ENCODE measurements around the gene KLF18. TPM values are rescaled to one million over a fixed set of nuclear protein-coding genes. Genes with fewer than 3 reads are reported as not detected.
"Not testable (repeated sequence)": the region's sequence is repeated elsewhere in the genome, so short reads cannot be mapped to it uniquely, and the experiment has no call there.

The KLF18 gene
- total RNA-seq, 2 experiments from 2014 or later, result not detected

DNA sequence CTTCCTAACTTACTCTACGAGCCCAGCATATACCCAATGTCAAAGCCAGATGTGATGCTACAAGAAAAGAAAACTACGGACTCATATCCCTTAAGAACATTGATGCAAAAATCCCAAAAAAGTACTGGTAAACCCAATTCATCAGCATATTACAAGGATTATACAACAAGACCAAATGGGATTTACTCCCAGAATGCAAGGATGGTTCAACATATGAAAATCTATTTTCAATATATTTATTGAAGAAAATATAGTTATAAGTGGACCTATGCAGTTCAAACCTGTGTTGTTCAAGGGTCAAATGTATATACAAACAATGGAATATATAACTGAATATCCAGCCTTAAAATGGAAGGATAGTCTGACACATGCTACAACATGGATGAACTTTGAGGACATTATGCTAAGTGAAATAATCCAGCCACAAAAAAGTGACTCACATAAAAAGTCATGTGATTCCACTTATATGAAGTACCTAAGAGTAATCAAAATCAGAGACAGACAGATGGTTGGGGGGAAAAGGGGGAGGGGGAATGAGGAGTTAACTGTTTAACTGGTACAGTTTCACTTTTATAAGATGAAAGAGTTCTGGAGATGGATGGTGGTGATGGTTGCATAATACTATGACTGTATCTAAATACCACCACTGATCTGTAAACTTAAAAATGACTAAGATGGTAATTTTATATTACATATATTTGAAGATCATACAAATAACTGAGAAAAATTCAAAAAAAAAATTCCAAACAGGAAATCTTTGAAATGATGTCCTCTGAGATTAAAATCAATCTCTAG is 3.7 kb upstream of the KLF18 start:
- no peak for DNase-seq
- H3K9me3 Mint-ChIP-seq, result peaks cover 7% of the 10 kb centered on the region
- POLR2A ChIA-PET, result no interaction called here
- H3K36me3 Mint-ChIP-seq, result no peaks in the 10 kb centered on the region
- H3K27ac Mint-ChIP-seq, result no peak overlapping the region
- no peak for ATAC-seq (ENCODE audit: low read depth)
- H3K27me3 Mint-ChIP-seq, result peaks cover 7% of the 10 kb centered on the region
- no peaks in the 10 kb centered on the region for H3K4me1 Mint-ChIP-seq
- no peak overlapping the region for H3K4me3 Mint-ChIP-seq

- H3K4me3 Mint-ChIP-seq; ATAC-seq (ENCODE audit: low read depth); H3K4me1 Mint-ChIP-seq; POLR2A ChIA-PET; H3K36me3 Mint-ChIP-seq; DNase-seq; H3K27ac Mint-ChIP-seq; H3K9me3 Mint-ChIP-seq: not testable (repeated sequence)
- H3K27me3 Mint-ChIP-seq, result peaks cover 14% of the 10 kb centered on the region
Measured at GRCh38 chr1:44139565-44139964, 1.9 kb downstream of the KLF18 start.

- DNase-seq (no peak), ATAC-seq (ENCODE audit: low read depth) (no peak)
- Mint-ChIP-seq H3K4me1 (no peaks in the 10 kb centered on the region), H3K27me3 (peaks cover 11% of the 10 kb centered on the region), H3K27ac (no peak overlapping the region), H3K4me3 (no peak overlapping the region), H3K36me3 (no peaks in the 10 kb centered on the region), H3K9me3 (peaks cover 3% of the 10 kb centered on the region)
- POLR2A ChIA-PET, result no interaction called here
Measured at GRCh38 chr1:44138239-44138638, 3.2 kb downstream of the KLF18 start.

DNA sequence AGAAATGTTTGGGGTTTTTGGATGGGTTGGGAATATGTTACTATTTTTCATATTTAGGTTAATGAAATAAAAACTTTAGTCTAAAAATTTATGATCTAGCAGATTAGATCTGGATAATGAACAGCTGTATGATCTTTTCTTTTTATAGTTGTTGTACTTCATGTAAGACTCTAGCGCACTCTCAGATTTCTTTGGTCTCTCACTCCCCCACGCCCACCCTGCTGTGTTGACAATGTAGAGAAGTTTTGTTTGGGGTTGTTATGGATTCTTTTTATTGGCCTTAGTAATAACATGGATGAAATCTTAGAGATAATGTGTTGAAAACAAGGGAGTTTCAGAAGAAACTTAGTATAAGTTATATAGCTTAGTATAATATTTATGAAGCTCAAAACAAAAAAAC is 5.5 kb downstream of the KLF18 start:
- Mint-ChIP-seq H3K4me3 (no peak overlapping the region), H3K27ac (no peak overlapping the region), H3K9me3 (no peaks in the 10 kb centered on the region), H3K4me1 (no peaks in the 10 kb centered on the region), H3K36me3 (no peaks in the 10 kb centered on the region), H3K27me3 (peaks cover 8% of the 10 kb centered on the region)
- ATAC-seq (ENCODE audit: low read depth) (no peak), DNase-seq (no peak)
- POLR2A ChIA-PET, result no interaction called here

DNA sequence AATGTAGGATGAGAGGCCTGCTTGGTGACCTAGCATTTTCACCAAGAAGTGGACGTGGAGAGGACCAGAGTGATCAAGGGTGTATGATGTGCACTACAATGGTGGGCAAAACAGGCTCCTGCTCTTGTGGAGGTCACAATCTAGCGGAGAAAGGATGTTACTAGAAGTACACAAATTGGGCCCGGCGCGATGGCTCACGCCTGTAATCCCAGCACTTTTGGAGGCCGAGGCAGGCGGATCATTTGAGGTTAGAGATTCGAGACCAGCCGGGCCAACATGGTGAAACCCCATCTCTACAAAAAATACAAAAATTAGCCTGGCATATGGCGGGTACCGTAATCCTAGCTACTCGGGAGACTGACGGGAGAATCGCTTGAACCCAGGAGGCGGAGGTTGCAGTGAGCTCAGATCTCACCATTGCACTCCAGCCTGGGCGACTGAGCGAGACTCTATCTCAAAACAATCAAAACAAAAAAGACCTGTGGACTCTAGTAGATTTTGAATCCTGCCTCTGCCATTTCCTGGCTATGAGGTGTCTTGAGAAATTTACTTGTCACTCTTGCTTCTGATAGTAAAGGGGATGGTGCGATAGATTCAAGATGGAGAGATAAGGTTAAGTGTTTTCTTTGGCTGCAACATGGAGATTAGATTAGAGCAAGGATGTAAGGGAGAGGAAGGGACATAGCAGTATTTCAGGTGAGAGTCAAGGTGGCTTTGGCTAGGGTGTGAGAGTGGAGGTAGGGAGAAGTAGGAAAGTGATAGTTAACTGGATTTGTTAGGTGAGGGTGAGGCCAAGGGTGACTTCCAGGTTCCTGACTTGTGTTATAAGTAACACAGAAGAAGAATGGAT is 7.1 kb downstream of the KLF18 start:
- Mint-ChIP-seq H3K27ac (no peak overlapping the region), H3K9me3 (no peaks in the 10 kb centered on the region), H3K27me3 (peaks cover 8% of the 10 kb centered on the region), H3K4me1 (no peaks in the 10 kb centered on the region), H3K36me3 (no peaks in the 10 kb centered on the region), H3K4me3 (no peak overlapping the region)
- POLR2A ChIA-PET, result no interaction called here
- DNase-seq, result no peak
- no peak for ATAC-seq (ENCODE audit: low read depth)

DNA sequence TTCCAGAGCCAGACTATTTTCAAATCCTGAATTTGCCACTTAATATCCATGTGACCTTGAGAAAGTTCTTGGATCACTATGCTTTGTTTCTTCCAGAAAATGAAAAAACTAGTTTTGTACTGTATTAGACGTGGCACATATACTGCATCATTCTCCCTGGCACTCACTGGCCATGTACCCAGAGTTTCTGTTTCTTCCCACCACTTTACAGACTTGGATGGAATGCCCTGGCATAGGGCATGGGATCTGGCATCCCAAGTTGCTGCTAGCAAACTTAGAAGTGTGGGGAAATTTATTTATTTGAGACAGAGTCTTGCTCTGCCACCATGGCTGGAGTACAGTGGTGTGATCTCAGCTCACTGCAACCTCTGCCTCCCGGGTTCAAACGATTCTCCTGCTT is 10.0 kb downstream of the KLF18 start:
- DNase-seq (no peak), ATAC-seq (ENCODE audit: low read depth) (no peak)
- H3K4me1 Mint-ChIP-seq, result peaks cover 7% of the 10 kb centered on the region
- no peak overlapping the region for H3K27ac Mint-ChIP-seq
- no peaks in the 10 kb centered on the region for H3K9me3 Mint-ChIP-seq
- H3K27me3 Mint-ChIP-seq, result peaks cover 10% of the 10 kb centered on the region
- H3K4me3 Mint-ChIP-seq, result no peak overlapping the region
- POLR2A ChIA-PET, result no interaction called here
- no peaks in the 10 kb centered on the region for H3K36me3 Mint-ChIP-seq

DNA sequence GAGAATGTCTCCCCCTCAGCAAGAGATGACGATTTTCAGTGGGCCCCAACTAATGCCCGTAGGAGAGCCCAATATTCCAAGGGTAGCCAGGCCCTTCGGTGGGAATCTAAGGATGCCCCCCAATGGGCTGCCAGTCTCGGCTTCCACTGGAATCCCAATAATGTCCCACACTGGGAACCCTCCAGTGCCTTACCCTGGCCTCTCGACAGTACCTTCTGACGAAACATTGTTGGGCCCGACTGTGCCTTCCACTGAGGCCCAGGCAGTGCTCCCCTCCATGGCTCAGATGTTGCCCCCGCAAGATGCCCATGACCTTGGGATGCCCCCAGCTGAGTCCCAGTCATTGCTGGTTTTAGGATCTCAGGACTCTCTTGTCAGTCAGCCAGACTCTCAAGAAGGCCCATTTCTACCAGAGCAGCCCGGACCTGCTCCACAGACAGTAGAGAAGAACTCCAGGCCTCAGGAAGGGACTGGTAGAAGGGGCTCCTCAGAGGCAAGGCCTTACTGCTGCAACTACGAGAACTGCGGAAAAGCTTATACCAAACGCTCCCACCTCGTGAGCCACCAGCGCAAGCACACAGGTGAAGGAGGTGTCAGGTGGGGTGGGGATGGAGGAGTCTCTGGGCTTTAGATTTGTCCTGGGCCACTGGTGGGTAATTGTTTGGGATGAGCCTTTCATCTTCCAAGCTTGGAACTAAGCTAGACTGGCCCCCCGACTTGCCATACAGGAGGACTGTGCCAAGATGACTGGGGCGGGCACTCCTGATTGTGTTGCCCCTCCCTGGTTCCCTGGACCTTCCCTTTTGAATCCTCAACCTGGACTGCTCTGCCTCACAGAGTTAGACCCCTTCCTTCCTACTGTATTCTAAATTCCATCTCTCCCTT is 11.6 kb downstream of the KLF18 start:
- Mint-ChIP-seq H3K4me3 (no peak overlapping the region), H3K4me1 (peaks cover 7% of the 10 kb centered on the region), H3K9me3 (no peaks in the 10 kb centered on the region), H3K36me3 (no peaks in the 10 kb centered on the region), H3K27me3 (peaks cover 5% of the 10 kb centered on the region), H3K27ac (no peak overlapping the region)
- DNase-seq (no peak), ATAC-seq (ENCODE audit: low read depth) (no peak)
- POLR2A ChIA-PET, result no interaction called here

DNA sequence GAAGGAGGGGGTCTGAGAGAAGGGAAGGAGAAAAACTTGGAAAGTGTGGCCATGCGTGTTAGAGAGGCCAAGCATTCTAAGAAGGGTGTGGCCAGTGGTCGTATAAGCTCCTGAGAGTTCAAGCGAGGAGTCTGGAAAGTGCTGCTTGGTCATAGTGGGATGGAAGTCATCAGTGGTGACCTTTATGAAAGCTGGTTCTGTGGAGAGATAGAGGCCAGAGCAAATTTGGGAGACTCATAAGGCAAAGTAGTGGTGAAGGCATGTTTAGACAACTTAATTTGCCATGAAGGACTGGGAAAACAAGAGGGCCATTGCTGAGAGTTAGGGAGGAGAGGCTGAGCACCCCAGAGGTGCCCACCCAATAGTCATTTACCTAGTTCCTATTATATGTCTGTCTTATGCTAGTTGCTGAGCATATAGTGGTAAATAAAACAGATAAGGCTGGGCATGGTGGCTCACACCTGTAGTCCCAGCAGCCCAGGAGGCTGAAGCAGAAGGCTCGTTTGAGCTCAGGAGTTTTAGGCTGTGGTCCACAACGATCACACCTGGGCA is 21.0 kb downstream of the KLF18 start:
- Mint-ChIP-seq H3K4me1 (peaks cover 3% of the 10 kb centered on the region), H3K9me3 (no peaks in the 10 kb centered on the region), H3K36me3 (no peaks in the 10 kb centered on the region), H3K27ac (no peak overlapping the region), H3K4me3 (no peak overlapping the region), H3K27me3 (peaks cover 43% of the 10 kb centered on the region)
- POLR2A ChIA-PET, result no interaction called here
- ATAC-seq (ENCODE audit: low read depth) (no peak), DNase-seq (no peak)

DNA sequence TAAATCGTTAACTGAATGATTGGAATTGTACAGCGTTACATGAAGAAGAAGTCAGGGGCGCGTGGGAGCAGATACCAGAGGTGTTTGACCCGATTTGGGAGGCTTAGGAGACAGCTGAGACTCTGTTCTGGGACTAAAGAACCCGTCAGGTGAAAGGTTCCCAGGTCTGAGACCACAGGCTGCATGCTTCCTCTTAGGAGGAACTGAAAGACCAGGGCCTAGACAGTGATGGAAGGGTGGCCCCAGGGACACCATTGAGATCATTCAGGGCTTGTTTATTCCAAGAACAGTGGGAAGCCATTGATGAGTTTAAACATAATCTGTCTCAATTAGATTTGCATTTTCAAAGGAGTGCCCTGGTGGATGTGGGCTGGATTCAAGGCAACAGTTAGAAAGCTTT is 21.9 kb downstream of the KLF18 start:
- H3K36me3 Mint-ChIP-seq, result no peaks in the 10 kb centered on the region
- DNase-seq (no peak), ATAC-seq (ENCODE audit: low read depth) (no peak)
- no peak overlapping the region for H3K4me3 Mint-ChIP-seq
- peaks cover 47% of the 10 kb centered on the region for H3K27me3 Mint-ChIP-seq
- POLR2A ChIA-PET, result no interaction called here
- no peaks in the 10 kb centered on the region for H3K9me3 Mint-ChIP-seq
- no peak overlapping the region for H3K27ac Mint-ChIP-seq
- H3K4me1 Mint-ChIP-seq, result peaks cover 3% of the 10 kb centered on the region

- POLR2A ChIA-PET, result no interaction called here
- no peaks in the 10 kb centered on the region for H3K9me3 Mint-ChIP-seq
- DNase-seq, result no peak
- no peak within 1 kb of the TSS for H3K4me3 Mint-ChIP-seq
- H3K36me3 Mint-ChIP-seq, result no peaks in the 10 kb centered on the region
- H3K27me3 Mint-ChIP-seq, result peaks cover 40% of the 10 kb centered on the region
- no peak for ATAC-seq (ENCODE audit: low read depth)
- no peak within 1 kb of the TSS for H3K27ac Mint-ChIP-seq
- H3K4me1 Mint-ChIP-seq, result peaks cover 3% of the 10 kb centered on the region
Measured at GRCh38 chr1:44118682-44119081, 22.7 kb downstream of the KLF18 start, which contains the start of gene KLF17. Gene KLF17, plus strand, starts transcription at chr1:44118821. Its CDS starts 87 bp downstream, at chr1:44118908.

DNA sequence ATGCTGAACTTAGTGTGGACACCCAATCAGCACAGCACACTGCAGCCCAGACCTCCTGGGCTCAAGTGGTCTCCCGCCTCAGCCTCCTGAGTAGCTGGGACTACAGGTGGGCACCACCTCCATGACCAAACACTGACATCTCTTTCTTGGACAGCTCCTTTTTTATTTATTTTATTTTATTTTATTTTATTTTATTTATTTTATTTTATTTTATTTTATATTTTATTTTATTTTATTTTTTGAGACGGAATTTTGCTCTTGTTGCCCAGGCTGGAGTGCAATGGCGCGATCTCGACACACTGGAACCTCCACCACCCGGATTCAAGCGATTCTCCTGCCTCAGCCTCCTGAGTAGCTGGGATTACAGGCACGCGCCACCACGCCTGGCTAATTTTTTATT is 24.2 kb downstream of the KLF18 start:
- DNase-seq; H3K36me3 Mint-ChIP-seq; H3K9me3 Mint-ChIP-seq; H3K27ac Mint-ChIP-seq; POLR2A ChIA-PET; ATAC-seq (ENCODE audit: low read depth); H3K4me1 Mint-ChIP-seq; H3K4me3 Mint-ChIP-seq: not testable (repeated sequence)
- peaks cover 32% of the 10 kb centered on the region for H3K27me3 Mint-ChIP-seq

GRCh38 chr1:44114098-44114497 is 27.3 kb downstream of the KLF18 start:
- H3K27me3 Mint-ChIP-seq, result peaks cover 15% of the 10 kb centered on the region
- peaks cover 2% of the 10 kb centered on the region for H3K4me1 Mint-ChIP-seq
- no peaks in the 10 kb centered on the region for H3K36me3 Mint-ChIP-seq
- DNase-seq (no peak), ATAC-seq (ENCODE audit: low read depth) (no peak)
- H3K27ac Mint-ChIP-seq, result no peak overlapping the region
- no peaks in the 10 kb centered on the region for H3K9me3 Mint-ChIP-seq
- POLR2A ChIA-PET, result no interaction called here
- H3K4me3 Mint-ChIP-seq, result no peak overlapping the region

DNA sequence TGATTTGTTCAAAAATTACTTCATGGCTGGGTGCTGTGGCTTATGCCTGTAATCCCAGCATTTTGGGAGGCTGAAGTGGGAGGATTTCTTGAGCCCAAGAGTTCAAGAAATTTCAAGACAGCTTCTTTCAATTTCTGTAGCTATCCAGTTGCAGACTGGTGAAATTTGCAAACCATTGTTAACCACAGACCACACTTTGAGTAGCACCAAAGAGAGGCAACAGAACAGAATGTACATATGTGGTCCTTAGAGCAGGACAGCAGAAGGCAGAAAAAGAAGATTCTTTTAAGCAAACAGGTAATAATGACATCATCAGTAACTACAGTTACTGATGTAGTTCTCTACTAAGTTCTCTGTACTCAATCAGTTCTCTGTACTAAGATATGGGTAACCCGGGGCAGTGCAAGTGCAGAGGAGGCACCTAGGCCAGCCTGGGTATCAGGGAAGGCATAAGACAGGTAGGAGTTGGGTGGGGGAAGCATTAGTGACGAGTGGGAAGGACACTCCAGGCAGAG is 28.3 kb downstream of the KLF18 start:
- Mint-ChIP-seq H3K4me1 (peaks cover 2% of the 10 kb centered on the region), H3K27me3 (peaks cover 24% of the 10 kb centered on the region), H3K36me3 (no peaks in the 10 kb centered on the region), H3K9me3 (no peaks in the 10 kb centered on the region), H3K4me3 (no peak overlapping the region), H3K27ac (no peak overlapping the region)
- DNase-seq, result no peak
- POLR2A ChIA-PET, result no interaction called here
- ATAC-seq (ENCODE audit: low read depth), result no peak
